Measurements from ENCODE around the gene TMEM53. TPM values are rescaled to one million over a fixed set of nuclear protein-coding genes. Genes with fewer than 3 reads are reported as not detected.

The TMEM53 gene
- total and polyA plus RNA-seq, 2 experiments from 2014 or later, result 6.9 to 37.4 TPM

DNA sequence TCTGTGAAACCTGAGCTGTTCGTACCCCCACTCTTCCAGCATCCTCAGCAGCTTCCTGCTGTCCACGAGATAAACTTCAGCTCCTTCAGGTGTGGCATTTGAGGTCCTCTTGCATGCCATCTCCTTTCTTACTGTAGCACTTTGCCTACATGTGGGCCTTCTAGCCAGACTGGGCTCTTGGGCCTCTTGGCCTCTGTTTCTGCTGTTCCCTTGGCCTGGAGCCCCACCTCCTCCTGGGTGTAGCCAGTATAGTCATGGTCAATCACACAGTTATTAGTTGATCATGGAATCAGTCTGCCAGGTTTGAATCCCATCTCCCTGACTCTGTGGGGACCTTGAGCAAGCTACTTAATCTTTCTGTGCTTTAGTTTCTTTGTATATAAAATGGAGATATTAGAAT, 26.4 kb downstream of the TMEM53 start:
- Histone ChIP-seq H3K4me2 (no peak overlapping the region), H3K36me3 (replicated peaks; ENCODE audit: insufficient read depth, low read depth) (no peaks in the 10 kb centered on the region), H2AFZ (no peak overlapping the region), H3K9me3 (ENCODE audit: low read depth) (no peaks in the 10 kb centered on the region), H3K4me3 (no peak overlapping the region), H3K27ac (no peak overlapping the region), H3K79me2 (no peaks in the 10 kb centered on the region), H4K20me1 (ENCODE audit: insufficient read depth, poor library complexity, severe bottlenecking) (no peaks in the 10 kb centered on the region), H3K4me1 (ENCODE audit: insufficient read depth) (peaks cover 5% of the 10 kb centered on the region), H3K9me2 (replicated peaks; ENCODE audit: insufficient read depth) (no peaks in the 10 kb centered on the region), H3K27me3 (no peaks in the 10 kb centered on the region)
- DNase-seq (ENCODE audit: low spot score), result no peak
- WGBS (ENCODE audit: low lambda C conversion rate, missing lambda C conversion rate), result 66% methylated on average over 2 of the region's 2 CpGs
- TF ChIP-seq, protein P1, sequence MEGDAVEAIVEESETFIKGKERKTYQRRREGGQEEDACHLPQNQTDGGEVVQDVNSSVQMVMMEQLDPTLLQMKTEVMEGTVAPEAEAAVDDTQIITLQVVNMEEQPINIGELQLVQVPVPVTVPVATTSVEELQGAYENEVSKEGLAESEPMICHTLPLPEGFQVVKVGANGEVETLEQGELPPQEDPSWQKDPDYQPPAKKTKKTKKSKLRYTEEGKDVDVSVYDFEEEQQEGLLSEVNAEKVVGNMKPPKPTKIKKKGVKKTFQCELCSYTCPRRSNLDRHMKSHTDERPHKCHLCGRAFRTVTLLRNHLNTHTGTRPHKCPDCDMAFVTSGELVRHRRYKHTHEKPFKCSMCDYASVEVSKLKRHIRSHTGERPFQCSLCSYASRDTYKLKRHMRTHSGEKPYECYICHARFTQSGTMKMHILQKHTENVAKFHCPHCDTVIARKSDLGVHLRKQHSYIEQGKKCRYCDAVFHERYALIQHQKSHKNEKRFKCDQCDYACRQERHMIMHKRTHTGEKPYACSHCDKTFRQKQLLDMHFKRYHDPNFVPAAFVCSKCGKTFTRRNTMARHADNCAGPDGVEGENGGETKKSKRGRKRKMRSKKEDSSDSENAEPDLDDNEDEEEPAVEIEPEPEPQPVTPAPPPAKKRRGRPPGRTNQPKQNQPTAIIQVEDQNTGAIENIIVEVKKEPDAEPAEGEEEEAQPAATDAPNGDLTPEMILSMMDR (IDR thresholded peaks at IDR 0.05; ENCODE audit: poor library complexity), result no peak

DNA sequence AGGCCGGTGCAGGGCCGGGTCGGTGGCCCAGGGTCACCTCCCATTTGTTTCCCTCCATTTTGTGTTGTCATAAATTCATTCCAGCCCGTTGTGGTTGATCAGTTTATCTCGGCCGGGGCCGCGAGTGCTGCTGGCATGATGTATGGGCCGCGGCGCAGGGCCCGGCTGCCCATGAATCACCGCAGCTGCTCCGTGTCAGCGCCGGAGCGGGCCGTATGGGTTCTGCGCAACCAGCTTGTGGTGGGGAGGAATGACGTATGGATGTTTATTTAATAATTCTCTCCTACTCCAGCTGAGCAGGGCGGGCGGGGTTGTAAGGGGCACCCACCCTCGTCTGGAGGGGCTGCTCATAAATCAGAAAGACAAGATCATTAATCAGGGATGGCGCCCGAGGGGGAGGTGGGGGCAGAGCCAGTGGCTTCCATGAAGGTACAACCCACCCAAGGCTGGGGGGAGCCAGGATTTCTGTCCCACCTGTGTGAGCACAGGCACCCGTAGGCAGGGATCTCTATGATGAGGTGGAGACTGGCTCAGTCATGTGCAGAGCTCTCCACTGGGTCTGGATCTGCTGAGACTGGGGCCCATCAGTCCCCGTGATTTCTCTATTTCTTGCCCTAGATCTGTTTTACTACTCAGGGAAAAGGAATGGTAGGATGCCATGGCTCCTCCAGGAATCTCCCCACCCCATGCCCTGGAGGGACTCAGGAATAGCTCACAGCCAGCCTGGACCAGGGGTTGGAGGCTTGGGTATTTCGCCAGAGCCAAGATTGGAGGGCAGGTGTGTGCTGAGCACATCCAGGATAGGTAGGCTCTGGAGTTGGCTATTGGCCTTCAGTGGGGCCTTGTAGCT, 27.8 kb downstream of the TMEM53 start:
- Histone ChIP-seq H3K9me3 (ENCODE audit: low read depth) (no peaks in the 10 kb centered on the region), H3K4me1 (ENCODE audit: insufficient read depth) (peaks cover 5% of the 10 kb centered on the region), H3K4me2 (no peak overlapping the region), H3K79me2 (no peaks in the 10 kb centered on the region), H3K36me3 (replicated peaks; ENCODE audit: insufficient read depth, low read depth) (no peaks in the 10 kb centered on the region), H4K20me1 (ENCODE audit: insufficient read depth, poor library complexity, severe bottlenecking) (no peaks in the 10 kb centered on the region), H3K4me3 (no peak overlapping the region), H3K27me3 (no peaks in the 10 kb centered on the region), H2AFZ (no peak overlapping the region), H3K9me2 (replicated peaks; ENCODE audit: insufficient read depth) (no peaks in the 10 kb centered on the region), H3K27ac (no peak overlapping the region)
- WGBS (ENCODE audit: low lambda C conversion rate, missing lambda C conversion rate), result 92% methylated on average over 27 of the region's 28 CpGs
- DNase-seq (ENCODE audit: low spot score), result no peak
- TF ChIP-seq EZH2phosphoT487 (IDR thresholded peaks at IDR 0.05; ENCODE audit: low read depth, severe bottlenecking, unreplicated experiment), result no peak
- no peak for TF ChIP-seq EZH2 (IDR thresholded peaks at IDR 0.05; ENCODE audit: borderline replicate concordance)
- TF ChIP-seq, protein P1 (IDR thresholded peaks at IDR 0.05; ENCODE audit: poor library complexity), result no peak

DNA sequence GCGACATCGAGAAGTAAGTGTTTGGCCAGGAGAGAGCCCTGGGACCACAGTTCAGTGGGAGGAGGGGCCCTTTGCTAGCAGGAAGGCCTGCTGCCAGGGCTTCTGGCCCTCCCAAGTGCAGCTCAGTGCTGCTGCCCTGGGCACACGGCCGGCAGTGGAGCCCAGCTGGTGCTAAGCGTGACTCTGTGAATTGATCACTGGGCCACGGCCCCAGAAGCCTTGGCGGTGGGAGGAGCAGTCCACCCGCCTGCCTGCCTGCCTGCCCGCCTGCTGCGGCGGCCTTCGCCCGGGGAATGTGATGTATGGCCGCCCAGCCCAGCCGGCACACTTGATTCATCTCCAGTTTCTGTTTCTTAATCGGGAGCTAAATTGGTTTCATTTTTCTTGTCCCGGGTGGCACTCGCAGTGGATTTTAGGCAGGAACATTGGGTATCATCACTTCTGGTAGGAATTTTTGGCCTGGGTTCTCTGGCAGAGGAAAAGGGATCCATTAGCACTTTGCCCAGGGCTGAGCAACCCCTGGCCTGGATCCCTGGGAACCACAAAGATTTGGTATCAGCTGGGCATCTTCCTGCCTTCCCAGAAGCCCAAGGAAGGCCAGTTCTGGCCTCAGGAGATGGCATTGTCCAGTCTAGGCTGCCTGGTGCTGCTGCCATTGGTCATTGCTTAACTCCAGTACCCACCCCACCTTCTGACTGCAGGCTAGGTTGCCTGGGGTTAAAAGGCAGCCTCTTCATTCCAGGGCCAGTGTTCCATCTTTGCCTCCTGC, 28.6 kb downstream of the TMEM53 start:
- Histone ChIP-seq H4K20me1 (ENCODE audit: insufficient read depth, poor library complexity, severe bottlenecking) (no peaks in the 10 kb centered on the region), H3K9me3 (ENCODE audit: low read depth) (no peaks in the 10 kb centered on the region), H3K4me1 (ENCODE audit: insufficient read depth) (peaks cover 5% of the 10 kb centered on the region), H3K79me2 (no peaks in the 10 kb centered on the region), H3K4me2 (no peak overlapping the region), H3K36me3 (replicated peaks; ENCODE audit: insufficient read depth, low read depth) (no peaks in the 10 kb centered on the region), H3K4me3 (no peak overlapping the region), H2AFZ (no peak overlapping the region), H3K9me2 (replicated peaks; ENCODE audit: insufficient read depth) (no peaks in the 10 kb centered on the region), H3K27me3 (no peaks in the 10 kb centered on the region), H3K27ac (no peak overlapping the region)
- DNase-seq (ENCODE audit: low spot score), result no peak
- TF ChIP-seq, protein P1 (IDR thresholded peaks at IDR 0.05; ENCODE audit: poor library complexity), result no peak
- TF ChIP-seq EZH2 (IDR thresholded peaks at IDR 0.05; ENCODE audit: borderline replicate concordance), result no peak
- no peak for TF ChIP-seq EZH2phosphoT487 (IDR thresholded peaks at IDR 0.05; ENCODE audit: low read depth, severe bottlenecking, unreplicated experiment)
- 92% methylated on average over 18 of the region's 18 CpGs for WGBS (ENCODE audit: low lambda C conversion rate, missing lambda C conversion rate)

All from hepatocyte (in vitro differentiated cells).